Measurements from ENCODE around the gene CORO1C. TPM values are rescaled to one million over a fixed set of nuclear protein-coding genes. Genes with fewer than 3 reads are reported as not detected.

CORO1C gene
- total and polyA plus RNA-seq, 2 donors (not counting 3 experiments of a cell fraction or from before 2014, with no cell fraction given): 150 to 240 TPM

DNA sequence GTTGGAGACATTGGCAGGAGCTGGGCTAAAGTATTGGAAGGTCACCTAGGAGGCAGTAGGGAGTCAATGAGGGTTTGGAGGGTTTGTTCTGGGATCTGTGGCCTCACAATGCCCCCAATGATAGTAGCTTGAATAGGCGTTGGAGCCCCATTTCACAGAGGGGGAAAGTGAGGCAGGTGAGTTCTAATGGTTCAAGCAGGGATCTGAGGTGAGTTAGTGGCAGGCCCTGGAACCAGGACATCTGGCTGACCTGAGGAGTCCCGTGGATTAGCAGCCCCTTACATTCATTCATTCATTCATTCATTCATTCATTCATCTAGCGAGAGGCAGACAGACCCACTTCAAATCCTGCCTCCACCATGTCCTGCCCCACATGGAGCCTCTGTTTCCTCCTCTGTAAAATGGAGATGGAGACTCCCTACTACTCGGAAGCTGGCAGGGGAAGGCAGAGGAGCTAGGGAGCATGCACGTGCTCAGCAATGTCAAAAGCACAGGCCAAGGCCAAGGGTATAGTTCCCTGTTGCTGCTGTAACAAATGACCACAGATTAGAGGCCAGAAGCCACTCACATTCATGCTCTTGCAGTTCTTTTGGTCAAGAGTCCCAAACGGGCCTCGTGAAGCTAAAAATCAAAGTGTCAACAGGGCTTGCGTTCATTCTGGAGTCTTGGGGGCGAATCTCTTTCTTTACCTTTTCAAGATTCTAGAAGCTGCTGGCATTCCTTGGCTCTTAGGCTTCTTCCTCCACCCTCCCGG lies 131.2 kb downstream of the CORO1C start:
- DNase-seq (ENCODE audit: low read depth, low spot score) (no peak), FAIRE-seq (no peak)
- H3K79me2 ChIP-seq (ENCODE audit: control insufficient read depth, insufficient read depth, low read length): no peaks in the 10 kb centered on the region
- ChIA-PET POLR2A (interaction anchor here (0.6 kb wide), 1 partner anchor 42 kb away, joined by 5 read pairs; no protein-coding TSS in a partner anchor), CTCF (interaction anchor here (0.6 to 1.6 kb wide), 2 partner anchors 18 to 208 kb away, joined by 3 to 8 read pairs; no protein-coding TSS in a partner anchor)
- no peaks in the 10 kb centered on the region for H3K9me1 ChIP-seq (replicated peaks; ENCODE audit: control insufficient read depth, extremely low read depth, insufficient read depth, low read length)
- no peaks in the 10 kb centered on the region for H3K27me3 ChIP-seq (ENCODE audit: control insufficient read depth in 2 of 2, insufficient read depth in 2 of 2, low read length in 2 of 2)
- dilution Hi-C loops (cut with MboI; ENCODE audit: extremely low pct_ligation_motif_present, low sequenced_read_pairs): no loop called here
- no peaks in the 10 kb centered on the region for H3K9me3 ChIP-seq (replicated peaks; ENCODE audit: control insufficient read depth, insufficient read depth, low read length)
- no peak overlapping the region for H3K4me2 ChIP-seq (ENCODE audit: insufficient read depth, low read length)
- TF ChIP-seq GATA2 (IDR thresholded peaks at IDR 0.05; ENCODE audit: insufficient read depth, insufficient read length, low read depth, low read length) (no peak), POLR2AphosphoS5 (IDR thresholded peaks at IDR 0.05; ENCODE audit: insufficient read depth, low read depth, low read length) (no peak), MYC (IDR thresholded peaks at IDR 0.05; ENCODE audit: low read depth, low read length) (no peak), POLR2A (IDR thresholded peaks at IDR 0.05; ENCODE audit: low read depth, low read length) (no peak), JUN (IDR thresholded peaks at IDR 0.05; ENCODE audit: borderline replicate concordance, insufficient read depth, insufficient read length, low read depth) (no peak), FOS (IDR thresholded peaks at IDR 0.05; ENCODE audit: borderline replicate concordance, insufficient read depth, low read length) (no peak), EZH2 (IDR thresholded peaks at IDR 0.05; ENCODE audit: borderline replicate concordance, low read depth, low read length, severe bottlenecking) (no peak)
- TF ChIP-seq, protein P1, sequence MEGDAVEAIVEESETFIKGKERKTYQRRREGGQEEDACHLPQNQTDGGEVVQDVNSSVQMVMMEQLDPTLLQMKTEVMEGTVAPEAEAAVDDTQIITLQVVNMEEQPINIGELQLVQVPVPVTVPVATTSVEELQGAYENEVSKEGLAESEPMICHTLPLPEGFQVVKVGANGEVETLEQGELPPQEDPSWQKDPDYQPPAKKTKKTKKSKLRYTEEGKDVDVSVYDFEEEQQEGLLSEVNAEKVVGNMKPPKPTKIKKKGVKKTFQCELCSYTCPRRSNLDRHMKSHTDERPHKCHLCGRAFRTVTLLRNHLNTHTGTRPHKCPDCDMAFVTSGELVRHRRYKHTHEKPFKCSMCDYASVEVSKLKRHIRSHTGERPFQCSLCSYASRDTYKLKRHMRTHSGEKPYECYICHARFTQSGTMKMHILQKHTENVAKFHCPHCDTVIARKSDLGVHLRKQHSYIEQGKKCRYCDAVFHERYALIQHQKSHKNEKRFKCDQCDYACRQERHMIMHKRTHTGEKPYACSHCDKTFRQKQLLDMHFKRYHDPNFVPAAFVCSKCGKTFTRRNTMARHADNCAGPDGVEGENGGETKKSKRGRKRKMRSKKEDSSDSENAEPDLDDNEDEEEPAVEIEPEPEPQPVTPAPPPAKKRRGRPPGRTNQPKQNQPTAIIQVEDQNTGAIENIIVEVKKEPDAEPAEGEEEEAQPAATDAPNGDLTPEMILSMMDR (IDR thresholded peaks at IDR 0.05; ENCODE audit: extremely low read depth in 1 of 2, insufficient read depth in 1 of 2, low read depth in 1 of 2, low read length in 2 of 2): no peak
- TF ChIP-seq, protein P2, sequence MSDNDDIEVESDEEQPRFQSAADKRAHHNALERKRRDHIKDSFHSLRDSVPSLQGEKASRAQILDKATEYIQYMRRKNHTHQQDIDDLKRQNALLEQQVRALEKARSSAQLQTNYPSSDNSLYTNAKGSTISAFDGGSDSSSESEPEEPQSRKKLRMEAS (IDR thresholded peaks at IDR 0.05; ENCODE audit: insufficient read depth, insufficient read length): no peak
- no TSS peak for BruUV-seq (replicated peaks)
- no peak overlapping the region for H3K27ac ChIP-seq (ENCODE audit: insufficient read depth, low read depth, low read length)
- H4K20me1 ChIP-seq (replicated peaks; ENCODE audit: control insufficient read depth, extremely low read depth, insufficient read depth, low read length): no peaks in the 10 kb centered on the region
- H2AFZ ChIP-seq (ENCODE audit: low read depth, low read length): no peak overlapping the region
- no peaks in the 10 kb centered on the region for H3K36me3 ChIP-seq (ENCODE audit: control insufficient read depth in 2 of 2, extremely low read depth in 1 of 2, insufficient read depth in 2 of 2, low read length in 2 of 2)
- H3K4me1 ChIP-seq (ENCODE audit: control insufficient read depth, extremely low read depth, insufficient read depth, low read length): no peaks in the 10 kb centered on the region
- H3K9ac ChIP-seq (replicated peaks; ENCODE audit: extremely low read depth, insufficient read depth, low read length): no peak overlapping the region
- intact Hi-C loops (cut with micrococcal nuclease): no loop called here
- H3K4me3 ChIP-seq (replicated peaks in 1 of 3; ENCODE audit: insufficient read depth in 1 of 3, low read depth in 1 of 3, low read length in 3 of 3): no peak overlapping the region

Data from endothelial cell of umbilical vein (primary cell).